GM12878 (cell line): ENCODE data around the gene RFX1. TPM values are rescaled to one million over a fixed set of nuclear protein-coding genes. Genes with fewer than 3 reads are reported as not detected.

Experiments
- ATAC-seq: fragments of 200-7000 bp; cut with Tn5 transposase; 3 replicates; pipeline ENCODE4 v1.9.1; 2020; ENCODE audit warnings: mild to moderate bottlenecking, moderate library complexity
- BruUV-seq: library from RNA; stranded (reverse); fragments of 400-500 nt; replicated peaks from 2 replicates; lab custom pipeline; 2021; lab: Mats Ljungman, UMichigan
- CTCF ChIA-PET: fragments of 300-600 bp; sonication (Branson Sonifier 250); formaldehyde crosslinking; extraction: SDS; loops from one replicate; lab custom pipeline; 2021; ENCODE audit warnings: inconsistent platforms; lab: Yijun Ruan, JAX
- POLR2A ChIA-PET: fragments of 350-600 bp; formaldehyde crosslinking; extraction: SDS; loops from one replicate; lab custom pipeline; 2021; ENCODE audit warnings: inconsistent platforms; lab: Charles Lee
- RAD21 ChIA-PET: fragments of 300-600 bp; sonication (Branson Sonifier 250); formaldehyde crosslinking; loops from one replicate; lab custom pipeline; 2023; ENCODE audit warnings: antibody characterized with exemption; ENCODE audit not compliant: unreplicated experiment; lab: Charles Lee
- SMC1A ChIA-PET: fragments of 300-600 bp; sonication (Branson Sonifier 250); formaldehyde crosslinking; loops from one replicate; lab custom pipeline; 2023; ENCODE audit not compliant: unreplicated experiment, uncharacterized antibody; lab: Charles Lee
- DNase-seq: peaks from one replicate; pipeline ENCODE4 v3.0.0-alpha.2; 2011; ENCODE audit warnings: low read depth, low spot score
- FAIRE-seq: peaks from 3 replicates; lab custom pipeline; 2011; peaks lifted over from hg19 to GRCh38; lab: Jason Lieb, UNC
- H2AFZ ChIP-seq: 2 replicates; pipeline ENCODE4 v1.6.0; 2011; ENCODE audit warnings: low read depth, low read length, control low read depth; ENCODE audit not compliant: control insufficient read depth
- H3K27ac ChIP-seq: 2 replicates; pipeline ENCODE4 v1.5.1; 2011; ENCODE audit warnings: control low read depth; ENCODE audit not compliant: control insufficient read depth, insufficient read depth
- H3K27me3 ChIP-seq, 2 experiments: replicated peaks in 1 of 2; 2 replicates each; pipeline versions ENCODE4 v1.6.0 to v1.6.1; 2011; ENCODE audit warnings: low read length in 1 of 2; ENCODE audit not compliant: control insufficient read depth in 2 of 2, insufficient read depth in 2 of 2
- H3K36me3 ChIP-seq, 2 experiments: 2 replicates each; pipeline ENCODE4 v1.5.1; 2011; ENCODE audit warnings: low read length in 1 of 2; ENCODE audit not compliant: control insufficient read depth in 2 of 2, insufficient read depth in 2 of 2
- H3K4me1 ChIP-seq: 2 replicates; pipeline ENCODE4 v1.6.1; 2011; ENCODE audit warnings: mild to moderate bottlenecking, low read length, moderate library complexity, mixed read lengths; ENCODE audit not compliant: control insufficient read depth, insufficient read depth
- H3K4me2 ChIP-seq: 2 replicates; pipeline ENCODE4 v1.6.0; 2011; ENCODE audit warnings: control low read depth; ENCODE audit not compliant: control insufficient read depth, insufficient read depth
- H3K4me3 ChIP-seq: fragments of 200-600 bp; sonication (generic); 2 replicates; pipeline ENCODE4 v1.5.1; 2016
- H3K79me2 ChIP-seq: 2 replicates; pipeline ENCODE4 v1.6.0; 2011; ENCODE audit warnings: low read length; ENCODE audit not compliant: control insufficient read depth, insufficient read depth
- H3K9ac ChIP-seq: 2 replicates; pipeline ENCODE4 v1.8.0; 2011; ENCODE audit warnings: low read length, control low read depth, mixed read lengths; ENCODE audit not compliant: control insufficient read depth, insufficient read depth
- H3K9me3 ChIP-seq: replicated peaks from 3 replicates; pipeline ENCODE4 v1.5.1; 2011; ENCODE audit warnings: mild to moderate bottlenecking, low read length; ENCODE audit not compliant: control insufficient read depth, insufficient read depth
- H4K20me1 ChIP-seq: 2 replicates; pipeline ENCODE4 v1.6.0; 2011; ENCODE audit not compliant: control insufficient read depth, insufficient read depth
- CEBPZ ChIP-seq: fragments of 150-350 bp; IDR thresholded peaks from 2 replicates; pipeline ENCODE4 v1.6.1; 2016; ENCODE audit warnings: low read depth, low read length
- CHD1 ChIP-seq: IDR thresholded peaks from 2 replicates; pipeline ENCODE4 v1.6.1; 2012; ENCODE audit warnings: low read depth, low read length, improper control_type of control experiment
- ETV6 ChIP-seq, 2 experiments: fragments of 450-650 bp in 1 of 2; IDR thresholded peaks in 1 of 2; conservative IDR thresholded peaks in 1 of 2; 2 replicates each; pipeline ENCODE4 v1.6.1; 2014; ENCODE audit warnings: antibody characterized with exemption in 1 of 2, borderline replicate concordance in 1 of 2, low read depth in 1 of 2, mild to moderate bottlenecking in 1 of 2, moderate library complexity in 1 of 2
- TCF7 ChIP-seq: IDR thresholded peaks from 2 replicates; pipeline ENCODE4 v1.6.1; 2014; ENCODE audit warnings: antibody characterized with exemption, borderline replicate concordance
- WGBS: methylation state at CpG from one replicate; pipeline ENCODE4 v1.1.6; 2016; ENCODE audit warnings: low lambda C conversion rate; ENCODE audit not compliant: insufficient replicate concordance, insufficient coverage; ENCODE audit errors: missing lambda C conversion rate; 5-methylcytosine and 5-hydroxymethylcytosine counted together
- in situ Hi-C: fragments of 300-500 bp; cut with MboI; formaldehyde crosslinking; loops from 9 replicates; pipeline ENCODE4 v1.14.3; 2018; ENCODE audit warnings: mixed read lengths
- intact Hi-C: fragments of 100-400 bp; cut with micrococcal nuclease; formaldehyde crosslinking; loops from one replicate; pipeline ENCODE4 v1.14.2; 2022; ENCODE audit not compliant: unreplicated experiment
- polyA plus RNA-seq, 11 experiments: library from polyadenylated mRNA; depleted of rRNA in 4 of 11; unstranded in 6 of 11; stranded (reverse) in 5 of 11; fragments of >200 nt; fragmentation: Nextera tagmentation in 4 of 11; fragmentation: Illumina TruSeq in 1 of 11; extraction: Ambion mirVana in 4 of 11; extraction: Trizol in 1 of 11; gene quantifications; 1 replicate in 1 of 11; 2 replicates in 10 of 11; pipeline versions ENCODE4 v1.2.1 to v1.2.3, GENCODE V29; 2011 to 2016; ENCODE audit warnings: inconsistent platforms in 2 of 11, missing spikeins in 2 of 11, low read depth in 1 of 11
- total RNA-seq, 4 experiments: library from RNA; depleted of rRNA in 3 of 4; stranded (reverse); fragments of >200 nt in 3 of 4; fragmentation: Illumina TruSeq in 1 of 4; extraction: Trizol in 1 of 4; gene quantifications; 2 replicates each; pipeline versions ENCODE4 v1.2.1 to v1.2.3, GENCODE V29; 2013 to 2021
- TF ChIP-seq, protein P1 (sequence below): IDR thresholded peaks from 2 replicates; pipeline ENCODE4 v1.6.1; 2011; ENCODE audit warnings: borderline replicate concordance, low read depth, mild to moderate bottlenecking, moderate library complexity, low read length; ENCODE audit not compliant: insufficient read depth, poor library complexity, severe bottlenecking

RFX1 gene
- total and polyA plus RNA-seq, 10 of the 15 experiments (the other 5 are each of a cell fraction or from before 2014, with no cell fraction given), result 0.05 to 11.0 (median 1.5) TPM

GRCh38 chr19:13931391-13932148, 74.5 kb downstream of the RFX1 start (continued):
- no peak for TF ChIP-seq CEBPZ

DNA sequence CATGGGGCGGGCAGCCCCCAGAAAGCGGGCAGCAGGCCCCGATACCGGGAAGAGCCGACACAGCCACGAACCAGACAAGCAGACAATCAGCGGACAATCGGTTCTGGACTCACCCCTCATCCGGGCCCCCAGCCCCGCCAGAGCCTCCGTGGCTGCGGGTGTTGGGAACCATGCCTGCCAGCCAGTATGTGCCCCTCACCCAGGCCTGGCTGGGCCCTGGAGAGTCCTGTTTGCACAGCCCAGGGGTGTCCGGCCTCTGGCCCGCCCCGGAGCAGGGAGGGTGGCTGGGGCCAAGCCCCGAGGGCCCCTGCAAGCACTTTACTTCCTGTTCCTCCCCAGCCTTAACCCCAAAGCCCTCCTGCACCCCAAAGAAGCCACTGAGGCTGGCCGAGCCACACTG, 75.7 kb downstream of the RFX1 start:
- Histone ChIP-seq H3K27ac (no peak overlapping the region), H3K79me2 (no peaks in the 10 kb centered on the region), H3K27me3 (no peaks in the 10 kb centered on the region), H3K4me1 (no peaks in the 10 kb centered on the region), H3K4me2 (no peak overlapping the region), H2AFZ (no peak overlapping the region), H3K9ac (no peak overlapping the region), H3K36me3 (peaks cover 0 to 1% of the 10 kb centered on the region in 2 experiments; a peak in 2 of 4 replicates), H3K4me3 (no peak overlapping the region), H3K9me3 (no peaks in the 10 kb centered on the region), H4K20me1 (no peaks in the 10 kb centered on the region)
- intact Hi-C loops, result no loop called here
- WGBS, result 71% methylated on average over 17 of the region's 17 CpGs
- RAD21 ChIA-PET, result no interaction called here
- no peak for ATAC-seq
- TF ChIP-seq TCF7 (no peak), ETV6 (conservative IDR thresholded peaks at IDR 0.05 in 1 of 2, IDR thresholded peaks at IDR 0.05 in 1 of 2; ENCODE audit: borderline replicate concordance in 1 of 2, low read depth in 1 of 2) (no peak), CHD1 (no peak)
- TF ChIP-seq, protein P1, sequence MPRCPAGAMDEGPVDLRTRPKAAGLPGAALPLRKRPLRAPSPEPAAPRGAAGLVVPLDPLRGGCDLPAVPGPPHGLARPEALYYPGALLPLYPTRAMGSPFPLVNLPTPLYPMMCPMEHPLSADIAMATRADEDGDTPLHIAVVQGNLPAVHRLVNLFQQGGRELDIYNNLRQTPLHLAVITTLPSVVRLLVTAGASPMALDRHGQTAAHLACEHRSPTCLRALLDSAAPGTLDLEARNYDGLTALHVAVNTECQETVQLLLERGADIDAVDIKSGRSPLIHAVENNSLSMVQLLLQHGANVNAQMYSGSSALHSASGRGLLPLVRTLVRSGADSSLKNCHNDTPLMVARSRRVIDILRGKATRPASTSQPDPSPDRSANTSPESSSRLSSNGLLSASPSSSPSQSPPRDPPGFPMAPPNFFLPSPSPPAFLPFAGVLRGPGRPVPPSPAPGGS, result no peak
- in situ Hi-C loops, result no loop called here
- FAIRE-seq, result no peak
- SMC1A ChIA-PET, result no interaction called here
- CTCF ChIA-PET, result no interaction called here
- BruUV-seq, result TSS peak; percentile 72
- POLR2A ChIA-PET, result no interaction called here
- no peak for DNase-seq
